Natural killer cell treated with Interleukin-12 subunit alpha and Interleukin-12 subunit beta and Interleukin-15 and Interleukin-18, amount 100 ng/mL, for 72 hours (primary cell): ENCODE measurements around the gene TPRA1. TPM values are rescaled to one million over a fixed set of nuclear protein-coding genes. Genes with fewer than 3 reads are reported as not detected.

Experiments used
- ATAC-seq, 2 donors: fragments of 150-1000 bp; cut with Tn5 transposase in 1 of 2; sonication (Bioruptor Pico), chemical (Tn5 transposase) in 1 of 2; 2 replicates each; pipeline ENCODE4 v1.10.0; 2021
- DNase-seq: peaks from one replicate; pipeline ENCODE4 v3.0.0; 2022; ENCODE audit warnings: low spot score
- H3K27ac Mint-ChIP-seq, 2 donors: 1 replicate in 1 of 2; 2 replicates in 1 of 2; pipeline ENCODE4 v1.8.0; 2022; ENCODE audit warnings: mixed read lengths in 2 of 2, mild to moderate bottlenecking in 1 of 2, moderate library complexity in 1 of 2
- H3K27me3 Mint-ChIP-seq, 2 donors: 1 replicate in 1 of 2; 2 replicates in 1 of 2; pipeline ENCODE4 v1.8.0; 2022; ENCODE audit warnings: mixed read lengths in 2 of 2
- H3K36me3 Mint-ChIP-seq: one replicate; pipeline ENCODE4 v1.8.0; 2022; ENCODE audit warnings: mixed read lengths
- H3K4me1 Mint-ChIP-seq, 2 donors: 1 replicate in 1 of 2; 2 replicates in 1 of 2; pipeline ENCODE4 v1.8.0; 2022; ENCODE audit warnings: low read depth in 2 of 2, mixed read lengths in 2 of 2, mild to moderate bottlenecking in 1 of 2
- H3K4me3 Mint-ChIP-seq: one replicate; pipeline ENCODE4 v1.8.0; 2022; ENCODE audit warnings: mixed read lengths
- H3K9me3 Mint-ChIP-seq: 2 replicates; pipeline ENCODE4 v1.8.0; 2022; ENCODE audit warnings: mixed read lengths
- total RNA-seq, 2 donors: library from RNA; stranded (reverse); gene quantifications; one replicate each; pipeline ENCODE4 v1.2.3, GENCODE V29; 2022

Gene TPRA1
- total RNA-seq: 10 to 100 TPM; 29.4 to 54.9 TPM

DNA sequence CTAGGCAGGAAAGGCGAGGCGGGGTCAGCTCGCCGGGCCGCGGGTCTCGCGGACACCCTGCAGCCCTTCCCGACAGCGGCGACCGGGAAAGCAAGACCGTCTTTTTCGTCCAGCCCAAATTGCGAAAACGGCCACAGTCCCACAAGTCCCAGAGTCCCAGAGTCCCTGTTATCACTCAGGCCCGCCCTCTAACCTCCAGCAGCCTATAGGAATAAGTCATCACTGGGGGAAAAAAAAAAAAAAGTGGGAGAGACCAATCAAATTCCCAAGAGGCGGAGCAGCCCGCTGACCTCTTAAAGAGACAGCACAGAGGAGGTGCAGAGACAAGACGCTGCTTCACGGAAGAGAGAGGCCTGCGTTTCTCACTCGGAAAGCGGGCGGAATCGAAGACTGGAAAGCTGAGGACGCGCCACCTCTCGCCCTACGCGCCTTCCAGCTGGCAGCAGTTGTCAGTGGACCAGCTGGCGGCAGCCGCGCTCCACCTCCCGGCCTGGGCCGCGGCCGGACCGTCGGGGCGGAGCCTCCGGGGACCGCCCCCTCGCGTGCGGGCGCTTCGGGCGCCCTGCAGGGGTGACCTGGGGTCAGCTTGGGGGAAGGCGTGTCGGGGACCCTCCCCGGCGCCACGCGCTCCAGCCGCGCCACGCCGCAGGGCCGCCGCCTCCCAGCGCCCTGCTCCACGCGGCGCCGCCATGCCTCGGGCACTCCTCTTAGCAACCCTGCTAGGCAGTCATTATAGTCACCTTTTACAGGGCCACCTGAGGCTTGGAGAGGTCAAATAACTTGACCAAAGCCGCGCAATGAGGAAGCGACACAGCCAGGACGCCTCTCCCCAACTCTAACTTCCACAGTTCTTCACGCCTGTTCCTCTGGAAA, at the start of gene TPRA1:
Gene TPRA1, minus strand, starts transcription at position 141 of the 873 bp plus-strand sequence. CDS start 10,587 bp downstream, outside the sequence.
- Mint-ChIP-seq H3K9me3 (no peaks in the 10 kb centered on the region), H3K4me1 (peaks cover 24 to 25% of the 10 kb centered on the region in 2 donors), H3K27me3 (no peaks in the 10 kb centered on the region), H3K36me3 (no peaks in the 10 kb centered on the region), H3K4me3 (peak within 1 kb of the TSS; percentile 93), H3K27ac (peak within 1 kb of the TSS; percentile 91 to 92)
- peak; percentile 90 to 93 for ATAC-seq
- peak; percentile 86 for DNase-seq

DNA sequence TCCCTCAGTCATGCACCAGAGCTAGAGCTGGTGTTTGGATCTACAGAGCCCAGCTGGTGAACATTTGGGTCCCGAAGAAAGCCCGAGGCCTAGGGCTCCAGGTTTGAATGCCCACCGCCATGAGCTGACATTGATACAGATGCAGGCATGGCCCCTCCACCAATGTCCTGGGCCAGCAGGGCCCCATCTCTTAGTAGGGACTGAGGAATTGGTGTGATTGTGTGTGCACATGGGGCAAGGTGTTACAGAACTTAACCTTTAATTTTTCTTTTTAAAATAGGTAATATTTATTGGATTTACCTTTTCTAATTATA, 49.5 kb upstream of the TPRA1 start:
- DNase-seq (no peak), ATAC-seq (no peak)
- no peak overlapping the region for H3K4me3 Mint-ChIP-seq
- no peak overlapping the region for H3K27ac Mint-ChIP-seq
- H3K4me1 Mint-ChIP-seq: peaks cover 26 to 28% of the 10 kb centered on the region in 2 donors
- peaks cover 0 to 4% of the 10 kb centered on the region in 2 donors for H3K27me3 Mint-ChIP-seq
- H3K9me3 Mint-ChIP-seq: no peaks in the 10 kb centered on the region
- no peaks in the 10 kb centered on the region for H3K36me3 Mint-ChIP-seq

DNA sequence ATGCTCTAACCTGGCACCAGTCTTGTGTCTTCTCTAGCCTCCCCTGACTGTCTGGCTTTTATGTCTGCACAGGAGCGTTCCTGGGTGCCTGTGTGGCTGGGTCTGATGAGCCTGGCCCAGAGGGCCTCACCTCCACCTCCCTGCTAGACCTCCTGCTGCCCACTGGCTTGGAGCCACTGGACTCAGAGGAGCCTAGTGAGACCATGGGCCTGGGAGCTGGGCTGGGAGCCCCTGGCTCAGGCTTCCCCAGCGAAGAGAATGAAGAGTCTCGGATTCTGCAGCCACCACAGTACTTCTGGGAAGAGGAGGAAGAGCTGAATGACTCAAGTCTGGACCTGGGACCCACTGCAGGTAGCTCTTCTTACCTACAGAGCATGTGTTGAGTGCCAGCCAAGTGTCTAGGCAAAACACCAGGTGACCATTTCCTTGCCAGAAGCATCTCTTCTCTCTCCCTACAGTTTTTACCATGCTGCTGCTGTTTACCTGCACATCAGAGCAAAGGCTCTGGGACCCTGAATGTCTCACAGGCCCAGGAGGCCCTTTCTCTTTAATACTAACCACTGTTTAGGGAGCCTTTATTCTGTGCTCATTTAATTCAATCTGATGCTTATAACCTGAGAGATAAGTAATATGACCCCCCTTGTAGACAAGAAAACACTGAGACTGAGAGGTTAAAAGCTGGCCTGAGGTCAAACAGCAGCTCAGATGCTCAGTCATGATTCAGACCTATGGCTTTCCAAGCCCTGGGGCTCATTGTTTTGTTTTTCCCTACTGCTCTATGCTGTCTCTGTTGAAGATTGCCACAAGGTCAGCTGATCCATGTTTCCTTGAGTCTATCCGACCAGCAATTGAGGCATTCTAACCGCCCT, 48.9 kb upstream of the TPRA1 start:
- Mint-ChIP-seq H3K9me3 (no peaks in the 10 kb centered on the region), H3K27ac (peak overlapping the region; percentile 77 to 85), H3K4me1 (peaks cover 26 to 31% of the 10 kb centered on the region in 2 donors), H3K4me3 (no peak overlapping the region), H3K27me3 (peaks cover 0 to 4% of the 10 kb centered on the region in 2 donors), H3K36me3 (no peaks in the 10 kb centered on the region)
- ATAC-seq (no peak), DNase-seq (no peak)

DNA sequence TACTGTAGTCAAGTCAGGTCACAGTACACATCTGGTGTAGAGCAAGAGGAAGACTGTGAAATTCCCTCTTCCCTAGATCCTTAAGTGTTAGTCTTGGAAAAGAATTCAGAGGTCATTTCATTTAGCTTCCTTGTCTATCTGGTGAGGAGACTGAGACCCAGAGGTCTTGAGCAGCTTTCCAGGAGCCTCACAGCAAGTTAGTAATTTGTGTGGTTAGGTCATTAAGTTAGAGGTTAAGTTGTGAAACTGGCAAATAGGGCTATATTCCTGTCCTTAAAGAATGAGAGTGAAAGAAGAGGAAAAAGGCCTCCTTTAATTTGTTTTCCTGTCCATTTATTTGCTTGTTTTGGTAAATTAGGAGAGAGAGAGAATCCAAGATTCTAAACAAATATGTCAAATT, 47.4 kb upstream of the TPRA1 start:
- no peak for DNase-seq
- Mint-ChIP-seq H3K4me3 (peak overlapping the region; percentile 70), H3K27ac (peak overlapping the region; percentile 77 to 85), H3K27me3 (peaks cover 0 to 11% of the 10 kb centered on the region in 2 donors), H3K4me1 (peaks cover 26 to 34% of the 10 kb centered on the region in 2 donors), H3K36me3 (no peaks in the 10 kb centered on the region), H3K9me3 (no peaks in the 10 kb centered on the region)
- ATAC-seq: peak in 1 of 2 donors; percentile 54

DNA sequence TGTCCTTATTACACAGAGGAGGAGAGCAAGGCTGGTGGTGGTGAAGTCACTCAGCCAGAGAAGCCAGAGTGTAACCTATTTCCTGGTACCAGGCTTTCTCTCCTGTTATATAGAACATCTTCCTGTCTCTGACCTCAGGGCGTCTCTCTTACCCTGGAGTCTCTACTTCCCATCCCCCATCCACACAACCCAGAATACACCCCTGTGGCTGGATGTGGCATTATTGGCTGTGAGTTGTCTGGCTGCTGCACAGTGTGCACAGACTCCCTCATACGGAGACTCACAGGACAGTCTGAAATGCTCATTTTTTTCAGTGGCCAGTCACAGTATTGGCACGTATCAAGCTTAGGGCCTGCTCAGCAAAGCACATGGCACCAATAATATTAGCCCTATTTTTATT, 47.0 kb upstream of the TPRA1 start:
- Mint-ChIP-seq H3K9me3 (no peaks in the 10 kb centered on the region), H3K27me3 (peaks cover 0 to 11% of the 10 kb centered on the region in 2 donors), H3K4me3 (peak overlapping the region; percentile 70), H3K36me3 (no peaks in the 10 kb centered on the region), H3K4me1 (peaks cover 26 to 34% of the 10 kb centered on the region in 2 donors), H3K27ac (peak overlapping the region; percentile 77 to 85)
- peak; percentile 96 to 98 for ATAC-seq
- DNase-seq: peak; percentile 76

- H3K36me3 Mint-ChIP-seq: no peaks in the 10 kb centered on the region
- DNase-seq (no peak), ATAC-seq (no peak)
- no peak overlapping the region for H3K4me3 Mint-ChIP-seq
- no peak overlapping the region for H3K27ac Mint-ChIP-seq
- peaks cover 40 to 46% of the 10 kb centered on the region in 2 donors for H3K4me1 Mint-ChIP-seq
- peaks cover 20 to 21% of the 10 kb centered on the region in 2 donors for H3K27me3 Mint-ChIP-seq
- no peaks in the 10 kb centered on the region for H3K9me3 Mint-ChIP-seq
These were observed 44.1 kb upstream of the TPRA1 start for GRCh38 chr3:127634653-127635052.

DNA sequence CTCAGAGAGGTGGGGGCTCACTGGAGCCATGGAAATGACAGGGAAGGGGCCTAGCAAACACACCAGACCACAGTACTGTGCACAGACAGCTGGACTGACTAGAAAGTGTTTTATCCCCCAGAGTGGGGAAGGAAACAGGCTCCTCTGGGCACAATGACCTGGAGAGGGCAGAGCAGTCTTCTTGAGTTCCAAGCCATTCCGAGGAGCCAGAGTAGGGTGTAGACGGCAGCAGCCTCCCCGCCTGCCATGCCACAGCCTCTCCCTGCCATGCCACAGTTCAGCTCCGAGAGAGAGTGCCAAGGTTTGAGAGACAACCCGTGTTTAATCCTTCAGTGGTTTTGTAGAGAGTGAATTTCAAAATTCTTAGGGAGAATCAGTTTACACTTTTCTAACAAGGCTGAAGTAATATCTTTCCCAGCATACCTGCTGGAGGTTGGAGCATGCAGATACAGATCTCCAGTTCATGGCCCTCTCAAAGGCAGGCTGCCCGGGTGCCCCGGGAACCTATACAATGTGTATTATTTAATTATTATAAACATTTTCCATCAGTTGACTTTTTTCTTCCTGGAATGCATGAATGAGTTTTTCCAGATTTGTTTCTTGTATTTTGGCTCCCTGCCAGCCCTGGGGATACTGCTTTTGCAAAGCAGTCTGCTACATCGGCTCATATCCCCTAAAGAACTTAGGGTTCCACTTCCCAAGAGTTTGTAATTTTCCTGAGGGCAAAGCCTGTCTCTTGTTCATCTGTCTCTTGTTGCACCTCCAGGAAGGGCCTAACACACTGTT, 41.7 kb upstream of the TPRA1 start:
- Mint-ChIP-seq H3K36me3 (no peaks in the 10 kb centered on the region), H3K4me3 (no peak overlapping the region), H3K27me3 (peaks cover 28 to 37% of the 10 kb centered on the region in 2 donors), H3K27ac (no peak overlapping the region), H3K4me1 (peaks cover 41 to 44% of the 10 kb centered on the region in 2 donors), H3K9me3 (no peaks in the 10 kb centered on the region)
- no peak for DNase-seq
- no peak for ATAC-seq

- Mint-ChIP-seq H3K4me3 (no peak overlapping the region), H3K27me3 (peaks cover 28 to 37% of the 10 kb centered on the region in 2 donors), H3K4me1 (peaks cover 45 to 51% of the 10 kb centered on the region in 2 donors), H3K9me3 (no peaks in the 10 kb centered on the region), H3K27ac (no peak overlapping the region), H3K36me3 (no peaks in the 10 kb centered on the region)
- DNase-seq: no peak
- ATAC-seq: no peak
These were observed 40.5 kb upstream of the TPRA1 start for GRCh38 chr3:127630811-127631714.

DNA sequence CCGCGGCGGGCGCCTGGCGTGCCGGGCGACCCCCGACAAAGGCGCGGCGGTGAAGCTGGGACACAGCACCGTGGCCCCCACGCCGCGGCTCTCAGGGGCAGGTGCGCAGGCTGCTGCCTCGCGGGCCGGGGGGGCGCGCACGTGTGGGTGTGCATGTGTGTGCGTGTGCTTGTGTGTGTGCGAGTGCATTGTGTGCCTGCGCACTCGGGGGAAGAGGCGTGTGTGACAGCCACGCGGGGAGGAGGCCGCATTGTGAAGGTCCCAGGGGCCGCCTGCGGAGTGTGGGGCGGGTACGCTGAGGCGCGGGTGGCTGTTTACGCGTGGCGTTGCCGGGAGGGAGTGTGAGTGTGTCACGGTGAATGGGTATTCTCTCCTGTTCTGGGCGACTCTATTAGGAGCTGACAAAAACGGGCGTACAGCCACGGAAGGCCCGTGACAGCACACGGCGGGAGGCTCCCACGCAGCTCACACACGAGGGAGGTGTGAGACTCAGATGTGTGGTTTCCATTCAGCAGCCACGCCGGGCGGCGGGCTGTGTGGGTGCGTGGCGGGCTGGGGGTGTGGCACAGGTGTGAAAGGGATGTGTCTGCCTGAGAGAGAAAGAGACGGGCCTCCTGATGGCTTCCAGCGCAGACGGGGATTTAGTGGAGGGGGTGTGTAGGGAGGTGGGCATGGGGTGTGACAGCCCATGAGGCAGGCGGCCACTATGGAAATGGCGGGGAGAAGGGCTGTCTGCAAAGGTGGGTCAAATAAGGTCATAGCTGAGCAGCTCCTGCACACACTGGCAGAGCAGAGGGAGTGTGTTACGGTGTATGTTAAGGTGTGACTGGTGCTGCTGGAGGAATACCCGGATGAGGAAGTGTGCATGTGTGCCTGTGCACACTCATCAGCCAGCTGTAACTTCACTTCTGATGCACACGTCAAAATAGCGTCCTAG, 39.2 kb upstream of the TPRA1 start:
- Mint-ChIP-seq H3K4me1 (peaks cover 48 to 49% of the 10 kb centered on the region in 2 donors), H3K27me3 (peaks cover 24 to 37% of the 10 kb centered on the region in 2 donors), H3K36me3 (no peaks in the 10 kb centered on the region), H3K27ac (peak overlapping the region; percentile 49 to 61), H3K9me3 (no peaks in the 10 kb centered on the region), H3K4me3 (peak overlapping the region; percentile 61)
- ATAC-seq (peak; percentile 44 to 45), DNase-seq (no peak)

- H3K27me3 Mint-ChIP-seq: peaks cover 24 to 37% of the 10 kb centered on the region in 2 donors
- H3K4me1 Mint-ChIP-seq: peaks cover 48 to 49% of the 10 kb centered on the region in 2 donors
- H3K9me3 Mint-ChIP-seq: no peaks in the 10 kb centered on the region
- peak; percentile 71 for DNase-seq
- H3K36me3 Mint-ChIP-seq: no peaks in the 10 kb centered on the region
- H3K27ac Mint-ChIP-seq: peak within 1 kb of the TSS; percentile 49 to 61
- H3K4me3 Mint-ChIP-seq: peak within 1 kb of the TSS; percentile 74
- ATAC-seq: peak; percentile 66 to 86
These were observed 38.4 kb upstream of the TPRA1 start, which contains the start of gene PODXL2 for GRCh38 chr3:127628788-127629466. TSS of gene PODXL2 (plus strand) at chr3:127629185. CDS start at chr3:127629220, 35 bp downstream.

DNA sequence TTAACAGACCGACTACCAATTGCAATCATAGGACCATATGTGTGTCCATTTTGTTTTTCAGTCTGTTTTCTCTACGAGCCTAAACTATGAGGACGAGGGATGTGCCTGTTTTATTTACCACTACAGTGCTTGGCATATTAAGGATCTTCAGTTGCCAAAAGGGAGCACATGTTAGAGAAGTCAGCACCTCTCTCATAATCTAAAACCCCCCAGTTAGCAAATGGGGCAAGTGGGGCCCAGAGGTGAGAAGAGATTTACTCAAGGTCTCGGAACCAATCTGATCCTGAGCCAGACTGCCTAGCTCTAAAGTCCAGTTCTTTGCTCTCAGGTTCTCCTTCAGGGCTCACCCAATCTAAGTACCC, 37.9 kb upstream of the TPRA1 start:
- peaks cover 20 to 37% of the 10 kb centered on the region in 2 donors for H3K27me3 Mint-ChIP-seq
- no peak for ATAC-seq

More for the DNA sequence above, 37.9 kb upstream of the TPRA1 start:
- H3K27ac Mint-ChIP-seq: no peak overlapping the region
- no peaks in the 10 kb centered on the region for H3K36me3 Mint-ChIP-seq
- peak overlapping the region; percentile 74 for H3K4me3 Mint-ChIP-seq
- no peaks in the 10 kb centered on the region for H3K9me3 Mint-ChIP-seq
- peaks cover 46 to 48% of the 10 kb centered on the region in 2 donors for H3K4me1 Mint-ChIP-seq
- DNase-seq: no peak
